GM19324 (cell line): Measurements from ENCODE around the gene IQSEC3.
"Not testable (repeated sequence)": the region's sequence is repeated elsewhere in the genome, so short reads cannot be mapped to it uniquely, and the experiment has no call there.

ENCODE experiments used
- ATAC-seq: cut with Tn5 transposase; IDR thresholded peaks from one replicate; pipeline ENCODE4 v1.9.1; 2021; ENCODE audit warnings: mild to moderate bottlenecking, moderate library complexity; ENCODE audit not compliant: unreplicated experiment, low FRiP score

IQSEC3 gene

GRCh38 chr12:210277-211141 lies 143.9 kb downstream of the IQSEC3 start:
- ATAC-seq, result no peak

- no peak for ATAC-seq
Observed at GRCh38 chr12:211142-211465, 144.5 kb downstream of the IQSEC3 start.

- ATAC-seq, result no peak
Observed at GRCh38 chr12:211639-212414, 145.3 kb downstream of the IQSEC3 start.

GRCh38 chr12:212415-212714 lies 145.8 kb downstream of the IQSEC3 start:
- no peak for ATAC-seq

- ATAC-seq, result no peak
Observed at GRCh38 chr12:212715-213526, 146.4 kb downstream of the IQSEC3 start.

GRCh38 chr12:213527-213932 lies 147.0 kb downstream of the IQSEC3 start:
- ATAC-seq, result no peak

- no peak for ATAC-seq
Observed at GRCh38 chr12:214003-214741, 147.6 kb downstream of the IQSEC3 start, which contains the start of gene SLC6A12. SLC6A12 (minus strand) TSS chr12:214157; CDS start chr12:209986, 4,171 bp downstream.

GRCh38 chr12:215116-215515 lies 148.5 kb downstream of the IQSEC3 start:
- ATAC-seq, result no peak

- not testable (repeated sequence) for ATAC-seq
Observed at GRCh38 chr12:217029-217428, 150.5 kb downstream of the IQSEC3 start.

- no peak for ATAC-seq
Observed at GRCh38 chr12:218221-218620, 151.7 kb downstream of the IQSEC3 start.

- ATAC-seq, result no peak
Observed at GRCh38 chr12:218728-219590, 152.4 kb downstream of the IQSEC3 start.

- ATAC-seq, result no peak
Observed at GRCh38 chr12:219891-220352, 153.4 kb downstream of the IQSEC3 start.

- no peak for ATAC-seq
Observed at GRCh38 chr12:220491-220890, 153.9 kb downstream of the IQSEC3 start.

GRCh38 chr12:220946-221550 lies 154.5 kb downstream of the IQSEC3 start:
- ATAC-seq, result no peak

GRCh38 chr12:221736-222135 lies 155.2 kb downstream of the IQSEC3 start:
- no peak for ATAC-seq

GRCh38 chr12:223841-224240 lies 157.3 kb downstream of the IQSEC3 start:
- ATAC-seq, result no peak

- ATAC-seq, result no peak
Observed at GRCh38 chr12:224330-224729, 157.8 kb downstream of the IQSEC3 start.

- ATAC-seq, result no peak
Observed at GRCh38 chr12:225012-225411, 158.4 kb downstream of the IQSEC3 start.

GRCh38 chr12:226401-226800 lies 159.8 kb downstream of the IQSEC3 start:
- ATAC-seq, result no peak
